HG03064 (cell line): Measurements from ENCODE around the gene FAM83D.

Source experiments
- ATAC-seq: cut with Tn5 transposase; IDR thresholded peaks from one replicate; pipeline ENCODE4 v1.9.1; 2021; ENCODE audit warnings: low read depth; ENCODE audit not compliant: unreplicated experiment

Gene FAM83D, protein sequence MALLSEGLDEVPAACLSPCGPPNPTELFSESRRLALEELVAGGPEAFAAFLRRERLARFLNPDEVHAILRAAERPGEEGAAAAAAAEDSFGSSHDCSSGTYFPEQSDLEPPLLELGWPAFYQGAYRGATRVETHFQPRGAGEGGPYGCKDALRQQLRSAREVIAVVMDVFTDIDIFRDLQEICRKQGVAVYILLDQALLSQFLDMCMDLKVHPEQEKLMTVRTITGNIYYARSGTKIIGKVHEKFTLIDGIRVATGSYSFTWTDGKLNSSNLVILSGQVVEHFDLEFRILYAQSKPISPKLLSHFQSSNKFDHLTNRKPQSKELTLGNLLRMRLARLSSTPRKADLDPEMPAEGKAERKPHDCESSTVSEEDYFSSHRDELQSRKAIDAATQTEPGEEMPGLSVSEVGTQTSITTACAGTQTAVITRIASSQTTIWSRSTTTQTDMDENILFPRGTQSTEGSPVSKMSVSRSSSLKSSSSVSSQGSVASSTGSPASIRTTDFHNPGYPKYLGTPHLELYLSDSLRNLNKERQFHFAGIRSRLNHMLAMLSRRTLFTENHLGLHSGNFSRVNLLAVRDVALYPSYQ

DNA sequence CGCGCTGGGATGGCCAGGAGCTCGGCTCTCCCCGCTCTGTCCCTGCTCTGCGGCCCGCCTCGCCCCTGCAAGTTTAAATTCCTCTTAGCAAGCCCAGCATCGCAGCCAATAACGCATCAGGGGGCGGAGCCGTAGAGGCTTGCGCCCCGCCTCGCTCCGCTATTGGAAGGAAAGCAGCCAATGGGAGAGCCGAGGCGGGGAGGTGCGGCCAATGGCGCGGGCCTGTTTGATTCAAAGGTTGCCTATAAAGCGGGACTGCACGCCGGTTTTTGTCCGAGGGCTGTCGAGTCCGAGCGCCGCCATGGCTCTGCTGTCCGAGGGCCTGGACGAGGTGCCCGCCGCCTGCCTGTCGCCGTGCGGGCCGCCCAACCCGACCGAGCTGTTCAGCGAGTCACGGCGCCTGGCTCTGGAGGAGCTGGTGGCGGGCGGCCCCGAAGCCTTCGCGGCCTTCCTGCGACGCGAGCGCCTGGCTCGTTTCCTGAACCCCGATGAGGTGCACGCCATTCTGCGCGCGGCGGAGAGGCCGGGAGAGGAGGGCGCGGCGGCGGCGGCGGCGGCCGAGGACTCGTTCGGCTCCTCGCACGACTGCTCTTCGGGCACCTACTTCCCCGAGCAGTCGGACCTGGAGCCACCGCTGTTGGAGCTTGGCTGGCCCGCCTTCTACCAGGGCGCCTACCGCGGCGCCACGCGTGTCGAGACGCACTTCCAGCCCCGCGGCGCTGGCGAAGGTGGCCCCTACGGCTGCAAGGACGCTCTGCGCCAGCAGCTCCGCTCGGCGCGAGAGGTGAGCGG lies at the start of gene FAM83D:
FAM83D (plus strand) TSS at position 276 of the 792 bp plus-strand sequence; CDS start at position 302, 26 bp downstream.
- peak; percentile 86 for ATAC-seq

DNA sequence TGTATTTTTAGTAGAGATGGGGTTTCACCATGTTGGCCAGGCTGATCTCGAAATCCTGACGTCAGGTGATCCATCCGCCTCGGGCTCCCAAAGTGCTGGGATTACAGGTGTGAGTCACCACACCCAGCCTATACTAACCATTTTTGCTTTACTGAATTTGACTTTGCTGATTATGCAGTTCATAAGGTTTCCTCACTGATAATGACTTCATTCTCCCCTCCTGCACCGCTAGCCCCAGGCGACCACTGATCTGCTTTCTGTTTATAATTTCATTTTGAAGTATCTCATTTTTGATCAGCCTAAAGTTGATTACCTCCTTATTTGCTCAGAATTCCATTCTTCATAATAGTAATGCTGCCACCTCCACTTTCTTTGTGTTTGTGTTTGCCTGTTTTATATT lies 48.7 kb upstream of the FAM83D start:
- no peak for ATAC-seq

GRCh38 chr20:38878866-38879265 lies 47.4 kb upstream of the FAM83D start:
- no peak for ATAC-seq

GRCh38 chr20:38880952-38881735 lies 45.1 kb upstream of the FAM83D start:
- ATAC-seq = no peak

- ATAC-seq = no peak
Observed at GRCh38 chr20:38881806-38882440, 44.3 kb upstream of the FAM83D start.

- ATAC-seq = no peak
Observed at GRCh38 chr20:38882600-38882999, 43.6 kb upstream of the FAM83D start.

GRCh38 chr20:38883081-38883980 lies 42.9 kb upstream of the FAM83D start:
- no peak for ATAC-seq

DNA sequence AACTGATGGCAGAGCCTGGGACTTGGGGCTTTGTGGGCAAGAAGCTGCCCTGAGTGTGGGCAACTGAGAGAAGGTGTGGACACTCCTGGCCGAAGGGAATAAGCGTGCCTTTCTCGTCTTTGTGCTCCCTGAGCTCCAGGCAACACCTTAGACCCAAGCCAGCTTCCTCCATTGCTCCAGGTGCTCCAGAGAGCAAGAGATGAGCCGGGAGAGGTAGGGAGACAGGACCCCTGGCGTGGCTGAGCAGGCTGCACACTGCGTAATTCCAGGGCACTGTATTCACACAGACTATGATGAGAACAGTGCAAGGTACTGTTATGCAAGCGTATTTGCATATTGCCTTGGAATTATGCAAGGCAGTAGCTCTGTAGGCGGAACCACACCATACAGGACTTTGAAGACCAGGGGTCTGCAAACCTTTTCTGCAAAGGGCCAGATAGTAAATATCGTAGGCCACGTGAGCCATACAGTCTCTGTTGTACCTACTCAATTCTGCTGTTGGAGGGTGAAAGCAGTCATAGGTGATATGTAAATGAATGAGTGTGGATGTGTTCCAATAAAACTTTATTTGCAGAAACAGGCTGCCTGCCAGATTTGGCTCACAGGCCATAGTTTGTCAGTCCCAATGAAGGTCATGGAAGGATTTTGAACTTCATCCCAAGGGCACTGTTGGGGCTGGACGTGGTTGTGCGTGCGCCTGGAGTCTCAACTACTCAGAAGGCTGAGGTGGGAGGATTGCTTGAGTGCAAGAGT lies 42.1 kb upstream of the FAM83D start:
- ATAC-seq = no peak

DNA sequence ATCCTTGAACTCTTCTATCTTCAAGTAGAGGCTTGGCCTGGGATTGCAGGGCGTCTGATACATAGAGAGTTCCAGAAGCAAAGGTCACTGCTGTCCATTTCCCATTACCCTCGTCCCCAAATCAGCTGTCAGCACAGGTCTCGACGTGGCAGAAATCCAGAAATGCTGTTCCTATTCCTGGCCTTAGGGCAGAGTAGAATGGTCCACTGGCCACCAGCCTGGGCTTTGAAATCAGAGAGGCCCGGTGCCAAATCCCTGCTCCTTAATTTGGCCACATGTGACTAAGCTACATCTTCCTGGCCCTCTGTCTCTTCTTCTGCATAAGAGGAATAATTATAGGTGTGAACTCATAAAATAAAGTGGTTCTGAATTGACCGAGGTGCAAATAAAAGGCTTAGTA lies 40.9 kb upstream of the FAM83D start:
- ATAC-seq = no peak

GRCh38 chr20:38888059-38888831 lies 38.0 kb upstream of the FAM83D start:
- ATAC-seq = no peak

DNA sequence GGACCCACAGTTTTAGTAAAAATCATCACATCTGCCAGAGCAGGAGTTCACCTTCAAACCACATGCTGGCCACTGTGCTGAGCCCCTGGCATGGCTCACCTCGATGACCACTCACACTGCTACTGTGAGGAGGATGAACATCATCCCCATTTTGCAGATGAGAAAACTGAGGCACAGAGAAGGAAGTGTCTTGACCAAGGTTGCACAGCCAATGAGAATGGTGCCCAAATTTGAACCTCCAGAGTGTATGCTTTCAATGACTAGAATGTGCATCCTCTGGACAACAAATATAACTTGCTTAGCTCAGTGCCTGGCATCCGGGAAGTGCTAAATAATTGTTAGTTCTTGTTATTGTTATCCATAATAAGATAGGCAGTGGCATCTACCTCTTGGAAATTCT lies 37.2 kb upstream of the FAM83D start:
- no peak for ATAC-seq

GRCh38 chr20:38889792-38890496 lies 36.3 kb upstream of the FAM83D start:
- no peak for ATAC-seq

GRCh38 chr20:38890497-38890818 lies 35.8 kb upstream of the FAM83D start:
- ATAC-seq = no peak

- peak; percentile 40 for ATAC-seq
Observed at GRCh38 chr20:38892091-38892981, 33.9 kb upstream of the FAM83D start.

GRCh38 chr20:38893056-38893564 lies 33.1 kb upstream of the FAM83D start:
- peak; percentile 5 for ATAC-seq

GRCh38 chr20:38893565-38894090 lies 32.6 kb upstream of the FAM83D start:
- no peak for ATAC-seq
